Measurements from ENCODE around the gene SFRP5. TPM values are rescaled to one million over a fixed set of nuclear protein-coding genes. Genes with fewer than 3 reads are reported as not detected.

The SFRP5 gene
- total and polyA plus RNA-seq, 2 of the 13 experiments (the other 11 are each of a cell fraction or from before 2014, with no cell fraction given): 0.32 to 1.7 TPM

GRCh38 chr10:97791824-97792721 is 20.3 kb upstream of the SFRP5 start (continued):
- TF ChIP-seq ZNF343 (CRISPR knock-in tag; IDR thresholded peaks at IDR 0.05) (no peak), ZNF274 (CRISPR knock-in tag; IDR thresholded peaks at IDR 0.05) (0 out of 2 replicates have a peak, but pooled peaks have one; percentile 55), XRCC5 (optimal IDR thresholded peaks at IDR 0.05; ENCODE audit: low read length) (peak; percentile 81), KDM2A (CRISPR knock-in tag; IDR thresholded peaks at IDR 0.05; ENCODE audit: borderline replicate concordance, low read depth) (peak; percentile 31; the same call in 1 of the 2 replicates), FOSL1 (CRISPR knock-in tag; IDR thresholded peaks at IDR 0.05; ENCODE audit: borderline replicate concordance) (no peak), ZMYM4 (CRISPR knock-in tag; IDR thresholded peaks at IDR 0.05) (no peak), DZIP1 (CRISPR knock-in tag; IDR thresholded peaks at IDR 0.05) (no peak), U2AF1 (optimal IDR thresholded peaks at IDR 0.05; ENCODE audit: low read depth, low read length) (no peak), SKIL (CRISPR knock-in tag; IDR thresholded peaks at IDR 0.05; ENCODE audit: borderline replicate concordance) (no peak), FOXP1 (IDR thresholded peaks at IDR 0.05) (no peak), FOXP1 (CRISPR knock-in tag; IDR thresholded peaks at IDR 0.05) (no peak), ZNF710 (CRISPR knock-in tag; IDR thresholded peaks at IDR 0.05; ENCODE audit: borderline replicate concordance) (no peak), RAD21 (CRISPR knock-in tag; IDR thresholded peaks at IDR 0.05) (peak; percentile 76), NFE2 (CRISPR knock-in tag; IDR thresholded peaks at IDR 0.05) (no peak), GZF1 (CRISPR knock-in tag; IDR thresholded peaks at IDR 0.05) (no peak)
- TF ChIP-seq, protein P1, sequence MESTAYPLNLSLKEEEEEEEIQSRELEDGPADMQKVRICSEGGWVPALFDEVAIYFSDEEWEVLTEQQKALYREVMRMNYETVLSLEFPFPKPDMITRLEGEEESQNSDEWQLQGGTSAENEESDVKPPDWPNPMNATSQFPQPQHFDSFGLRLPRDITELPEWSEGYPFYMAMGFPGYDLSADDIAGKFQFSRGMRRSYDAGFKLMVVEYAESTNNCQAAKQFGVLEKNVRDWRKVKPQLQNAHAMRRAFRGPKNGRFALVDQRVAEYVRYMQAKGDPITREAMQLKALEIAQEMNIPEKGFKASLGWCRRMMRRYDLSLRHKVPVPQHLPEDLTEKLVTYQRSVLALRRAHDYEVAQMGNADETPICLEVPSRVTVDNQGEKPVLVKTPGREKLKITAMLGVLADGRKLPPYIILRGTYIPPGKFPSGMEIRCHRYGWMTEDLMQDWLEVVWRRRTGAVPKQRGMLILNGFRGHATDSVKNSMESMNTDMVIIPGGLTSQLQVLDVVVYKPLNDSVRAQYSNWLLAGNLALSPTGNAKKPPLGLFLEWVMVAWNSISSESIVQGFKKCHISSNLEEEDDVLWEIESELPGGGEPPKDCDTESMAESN (CRISPR knock-in tag; conservative IDR thresholded peaks at IDR 0.05): no peak
- TF ChIP-seq, protein P2, sequence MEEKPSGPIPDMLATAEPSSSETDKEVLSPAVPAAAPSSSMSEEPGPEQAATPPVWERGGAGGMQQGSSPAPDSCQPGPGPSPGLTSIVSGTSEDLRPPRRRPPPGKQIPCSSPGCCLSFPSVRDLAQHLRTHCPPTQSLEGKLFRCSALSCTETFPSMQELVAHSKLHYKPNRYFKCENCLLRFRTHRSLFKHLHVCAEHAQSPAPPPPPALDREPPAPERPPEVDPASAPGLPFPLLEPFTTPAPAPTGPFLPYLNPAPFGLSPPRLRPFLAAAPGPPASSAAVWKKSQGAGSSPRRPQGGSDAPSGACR (CRISPR knock-in tag; IDR thresholded peaks at IDR 0.05): peak; percentile 41; the same call in 1 of the 2 replicates
- TF ChIP-seq, protein P3, sequence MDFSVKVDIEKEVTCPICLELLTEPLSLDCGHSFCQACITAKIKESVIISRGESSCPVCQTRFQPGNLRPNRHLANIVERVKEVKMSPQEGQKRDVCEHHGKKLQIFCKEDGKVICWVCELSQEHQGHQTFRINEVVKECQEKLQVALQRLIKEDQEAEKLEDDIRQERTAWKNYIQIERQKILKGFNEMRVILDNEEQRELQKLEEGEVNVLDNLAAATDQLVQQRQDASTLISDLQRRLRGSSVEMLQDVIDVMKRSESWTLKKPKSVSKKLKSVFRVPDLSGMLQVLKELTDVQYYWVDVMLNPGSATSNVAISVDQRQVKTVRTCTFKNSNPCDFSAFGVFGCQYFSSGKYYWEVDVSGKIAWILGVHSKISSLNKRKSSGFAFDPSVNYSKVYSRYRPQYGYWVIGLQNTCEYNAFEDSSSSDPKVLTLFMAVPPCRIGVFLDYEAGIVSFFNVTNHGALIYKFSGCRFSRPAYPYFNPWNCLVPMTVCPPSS (IDR thresholded peaks at IDR 0.05): no peak
